Ovary (tissue), 9 donors: ENCODE results near the gene LIMA1. TPM values are rescaled to one million over a fixed set of nuclear protein-coding genes. Genes with fewer than 3 reads are reported as not detected.

ENCODE experiments used
- DNase-seq, 5 donors: peaks; one replicate each; pipeline ENCODE4 v3.0.0-alpha.2; 2019 to 2020
- H3K27ac ChIP-seq, 2 donors: fragments of 200-600 bp; one replicate each; pipeline versions ENCODE4 v1.5.1 to v1.8.0; 2019 to 2022
- H3K27me3 ChIP-seq: fragments of 200-600 bp; one replicate; pipeline ENCODE4 v1.8.0; 2022
- H3K36me3 ChIP-seq: fragments of 200-600 bp; sonication (generic); one replicate; pipeline ENCODE4 v1.5.1; 2019
- H3K4me1 ChIP-seq: one replicate; pipeline ENCODE4 v1.8.1; 2013; ENCODE audit warnings: mild to moderate bottlenecking, moderate library complexity; ENCODE audit not compliant: insufficient read depth
- H3K4me3 ChIP-seq: fragments of 200-600 bp; sonication (generic); one replicate; pipeline ENCODE4 v1.5.1; 2017
- H3K9me3 ChIP-seq, 2 donors: fragments of 200-600 bp in 1 of 2; sonication (generic) in 1 of 2; one replicate each; pipeline versions ENCODE4 v1.5.1 to v1.8.1; 2013 to 2019; ENCODE audit warnings: mild to moderate bottlenecking in 1 of 2, moderate library complexity in 1 of 2
- CTCF ChIP-seq, 3 donors: fragments of 450-650 bp in 2 of 3; fragments of 200-600 bp in 1 of 3; IDR thresholded peaks; one replicate each; pipeline versions ENCODE4 v1.5.1 to v1.8.0; 2016 to 2022; ENCODE audit warnings: antibody characterized with exemption in 3 of 3, mild to moderate bottlenecking in 1 of 3
- EP300 ChIP-seq: sonication (generic); formaldehyde crosslinking; IDR thresholded peaks from one replicate; pipeline ENCODE4 v1.6.1; 2017; ENCODE audit warnings: antibody characterized with exemption
- POLR2A ChIP-seq: fragments of 450-650 bp; IDR thresholded peaks from one replicate; pipeline ENCODE4 v1.6.1; 2017; ENCODE audit warnings: antibody characterized with exemption, mild to moderate bottlenecking, moderate library complexity
- WGBS, 3 donors: extraction: QIAGEN DNeasy Blood & Tissue Kit in 1 of 3; methylation state at CpG; one replicate each; pipeline versions ENCODE4 v1.1.5 to v1.1.7; 2013 to 2017; 5-methylcytosine and 5-hydroxymethylcytosine counted together
- intact Hi-C, 4 donors: fragments of 100-400 bp; cut with DNase I; formaldehyde crosslinking; loops; one replicate each; pipeline versions ENCODE4 v1.11.0 to v1.15.1; 2022 to 2023
- polyA plus RNA-seq, 2 donors: library from polyadenylated mRNA; stranded (reverse); fragments of 200-250 nt in 1 of 2; fragments of 350-450 nt in 1 of 2; fragmentation: Illumina TruSeq in 1 of 2; extraction: RNeasy Lipid Tissue Mini Kit (QIAGEN cat#74804) in 1 of 2; gene quantifications; one replicate each; pipeline ENCODE4 v1.2.3, GENCODE V29; 2013 to 2014
- total RNA-seq, 7 donors: library from RNA; depleted of rRNA in 2 of 7; stranded (reverse); fragments of >200 nt in 2 of 7; fragmentation: NEBNext Ultra II Directional in 3 of 7; extraction: Animal tissue kit (Norgen Biotek cat#: 25700) in 3 of 7; gene quantifications; one replicate each; pipeline versions ENCODE4 v1.1.0 to v1.2.4, GENCODE V29; 2016 to 2023
- donor health status: DM: no; HTN: no; CAD: no; lungs with moderate emphysema.
- donor health status: DM: no; HTN: no; CAD: no.
- donor health status: Bipolar disorder and iron deficiency.
- donor health status: DM: yes; HTN: yes; CAD: no.
- donor health status: DM: no; HTN: no; CAD: no.
- donor health status: DM: yes; HTN: yes; CAD: no.

The LIMA1 gene
- total and polyA plus RNA-seq, 9 donors, result 28.0 to 80.0 (median 45.2) TPM

DNA sequence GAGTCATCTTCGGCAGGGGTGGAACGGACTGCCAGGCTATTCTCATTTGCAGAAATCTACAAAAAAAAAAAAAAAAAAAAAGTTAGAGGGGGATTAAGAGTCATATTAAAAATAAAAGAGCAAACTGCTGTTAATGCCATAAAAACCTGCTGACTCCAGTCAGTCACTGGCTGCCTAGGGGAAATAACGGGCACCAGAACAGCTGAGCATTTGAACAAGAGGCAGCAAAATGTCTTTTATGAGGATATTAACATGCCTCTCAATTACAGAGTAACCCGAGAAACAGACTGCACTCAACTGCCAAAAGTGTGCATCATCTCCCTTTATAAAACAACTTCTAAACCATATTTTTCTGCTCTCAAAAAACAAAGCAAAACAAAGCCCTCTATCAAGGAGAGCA lies 87.5 kb downstream of the LIMA1 start:
- DNase-seq, result no peak
- Histone ChIP-seq H3K27ac (no peak overlapping the region), H3K27me3 (no peaks in the 10 kb centered on the region), H3K36me3 (no peaks in the 10 kb centered on the region), H3K4me1 (no peaks in the 10 kb centered on the region), H3K9me3 (no peaks in the 10 kb centered on the region), H3K4me3 (no peak overlapping the region)
- intact Hi-C loops, result loop anchor here in 1 of 4 donors (10.0 kb wide), 1 partner anchor 119 kb away; no protein-coding TSS in a partner anchor
- 45 to 64% (median 53%) methylated on average over 4 of the region's 4 CpGs for WGBS, 3 donors
- TF ChIP-seq EP300 (no peak), CTCF (IDR thresholded peaks at IDR 0.05) (no peak), POLR2A (no peak)

DNA sequence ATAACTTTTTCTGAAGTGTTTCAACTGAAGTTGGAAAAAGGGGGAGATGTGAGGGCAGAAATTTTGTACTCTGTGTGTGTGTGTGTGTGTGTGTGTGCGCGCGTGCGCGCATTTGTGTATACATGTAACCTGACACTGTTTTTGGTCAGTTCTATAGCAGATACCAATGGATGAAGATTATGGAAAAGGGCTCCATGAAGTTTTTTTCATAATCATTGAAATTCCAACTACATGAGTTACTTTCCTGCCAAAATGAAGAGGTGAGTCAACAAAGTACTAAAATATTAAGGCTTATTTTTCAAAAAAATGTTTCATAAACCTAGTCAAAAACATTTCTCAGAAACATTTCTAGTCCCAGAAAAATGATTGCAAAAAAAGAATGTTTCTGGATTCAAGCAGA lies 90.4 kb downstream of the LIMA1 start:
- intact Hi-C loops, result loop anchor here in 1 of 4 donors (10.0 kb wide), 1 partner anchor 122 kb away; no protein-coding TSS in a partner anchor
- H3K4me3 ChIP-seq, result no peak overlapping the region
- H3K36me3 ChIP-seq, result no peaks in the 10 kb centered on the region
- no peak overlapping the region for H3K27ac ChIP-seq
- TF ChIP-seq POLR2A (no peak), CTCF (IDR thresholded peaks at IDR 0.05) (no peak), EP300 (no peak)
- no peak for DNase-seq
- no peaks in the 10 kb centered on the region for H3K4me1 ChIP-seq
- 78 to 87% (median 82%) methylated on average over 5 of the region's 5 CpGs for WGBS, 3 donors
- no peaks in the 10 kb centered on the region for H3K9me3 ChIP-seq
- H3K27me3 ChIP-seq, result no peaks in the 10 kb centered on the region

- H3K27me3 ChIP-seq, result no peaks in the 10 kb centered on the region
- peaks cover 2% of the 10 kb centered on the region for H3K4me1 ChIP-seq
- WGBS, 3 donors, result 94 to 99% (median 98%) methylated on average over 4 of the region's 4 CpGs
- intact Hi-C loops, result loop anchor here in 1 of 4 donors (10.0 kb wide), 1 partner anchor 123 kb away; no protein-coding TSS in a partner anchor
- H3K9me3 ChIP-seq, result no peaks in the 10 kb centered on the region
- H3K4me3 ChIP-seq, result no peak overlapping the region
- H3K36me3 ChIP-seq, result no peaks in the 10 kb centered on the region
- no peak overlapping the region for H3K27ac ChIP-seq
- TF ChIP-seq EP300, result no peak
- TF ChIP-seq POLR2A, result no peak
- TF ChIP-seq CTCF (IDR thresholded peaks at IDR 0.05), result no peak
- no peak for DNase-seq
Measured at GRCh38 chr12:50192236-50192635, 91.1 kb downstream of the LIMA1 start.

DNA sequence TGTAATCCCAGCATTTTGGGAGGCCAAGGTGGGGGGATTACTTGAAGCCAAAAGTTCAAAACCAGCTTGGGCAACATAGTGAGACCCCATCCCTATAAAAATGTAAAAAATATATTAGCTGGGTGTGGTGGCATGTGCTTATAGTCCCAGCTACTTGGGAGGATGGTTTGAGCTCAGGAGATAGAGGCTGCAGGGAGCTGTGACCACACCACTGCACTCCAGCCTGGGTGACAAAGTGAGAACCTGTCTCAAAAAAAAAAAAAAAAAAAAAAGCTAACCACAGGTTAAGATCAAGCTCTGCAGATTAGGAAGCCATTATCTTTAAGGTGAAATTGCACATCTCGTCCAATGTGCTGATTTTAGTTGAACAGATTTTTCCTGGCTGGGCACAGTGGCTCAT lies 92.5 kb downstream of the LIMA1 start:
- 98 to 100% (median 100%) methylated on average over 1 of the region's 1 CpG for WGBS, 3 donors
- Histone ChIP-seq H3K4me1 (peaks cover 4% of the 10 kb centered on the region), H3K9me3 (no peaks in the 10 kb centered on the region), H3K36me3 (no peaks in the 10 kb centered on the region), H3K4me3 (no peak overlapping the region), H3K27me3 (no peaks in the 10 kb centered on the region), H3K27ac (no peak overlapping the region)
- intact Hi-C loops, result loop anchor here in 1 of 4 donors (10.0 kb wide), 1 partner anchor 124 kb away; no protein-coding TSS in a partner anchor
- DNase-seq, result no peak
- TF ChIP-seq POLR2A, result no peak
- no peak for TF ChIP-seq CTCF (IDR thresholded peaks at IDR 0.05)
- no peak for TF ChIP-seq EP300
